Progenitor cell of endocrine pancreas (in vitro differentiated cells): ENCODE measurements around the gene MOGAT2. TPM values are rescaled to one million over a fixed set of nuclear protein-coding genes. Genes with fewer than 3 reads are reported as not detected.
A peak's percentile ranks its signal among the peaks of the same experiment; 100 is the strongest.

ENCODE experiments used
- DNase-seq: peaks from one replicate; pipeline ENCODE4 v3.0.0; 2021; ENCODE audit warnings: low spot score; ENCODE audit not compliant: unreplicated experiment
- H3K27ac Mint-ChIP-seq: 2 replicates; pipeline ENCODE4 v1.8.0; 2021; ENCODE audit warnings: mild to moderate bottlenecking, moderate library complexity, mixed read lengths
- H3K27me3 Mint-ChIP-seq: 2 replicates; pipeline ENCODE4 v1.8.0; 2021; ENCODE audit warnings: mixed read lengths
- H3K36me3 Mint-ChIP-seq: 2 replicates; pipeline ENCODE4 v1.8.0; 2022; ENCODE audit warnings: mixed read lengths; ENCODE audit not compliant: insufficient read depth
- H3K4me1 Mint-ChIP-seq: 2 replicates; pipeline ENCODE4 v1.8.0; 2021; ENCODE audit warnings: low read depth, mixed read lengths
- H3K4me3 Mint-ChIP-seq: 2 replicates; pipeline ENCODE4 v1.8.0; 2021; ENCODE audit warnings: low read depth, mild to moderate bottlenecking, moderate library complexity, mixed read lengths
- H3K9me3 Mint-ChIP-seq: 2 replicates; pipeline ENCODE4 v1.8.0; 2021; ENCODE audit warnings: low read depth, mixed read lengths
- CTCF ChIP-seq: fragments of 200-600 bp; sonication (generic); IDR thresholded peaks from one replicate; pipeline ENCODE4 v1.5.0; 2021; ENCODE audit warnings: antibody characterized with exemption, mild to moderate bottlenecking; ENCODE audit not compliant: unreplicated experiment
- long read RNA-seq: library from polyadenylated mRNA; unstranded; transcript quantifications from one replicate; pipeline ENCODE4 v2.0.0, GENCODE V29; 2020
- total RNA-seq: library from RNA; stranded (reverse); gene quantifications from 2 replicates; pipeline ENCODE4 v1.2.1, GENCODE V29; 2021

MOGAT2 gene
- total RNA-seq: not detected in 2 replicates
- long read RNA-seq: 0 reads

GRCh38 chr11:75717608-75718418, at the start of gene MOGAT2:
MOGAT2 (plus strand) TSS chr11:75717838; CDS start chr11:75717889, 51 bp downstream.
- peaks cover 6% of the 10 kb centered on the region for H3K4me1 Mint-ChIP-seq
- H3K27ac Mint-ChIP-seq: no peak within 1 kb of the TSS
- peaks cover 10% of the 10 kb centered on the region for H3K27me3 Mint-ChIP-seq
- H3K9me3 Mint-ChIP-seq: no peaks in the 10 kb centered on the region
- TF ChIP-seq CTCF: no peak
- no peak within 1 kb of the TSS for H3K4me3 Mint-ChIP-seq
- DNase-seq: no peak
- H3K36me3 Mint-ChIP-seq: no peaks in the 10 kb centered on the region

GRCh38 chr11:75668451-75669297, 49.0 kb upstream of the MOGAT2 start, which contains the start of gene MAP6:
MAP6 (minus strand) TSS chr11:75669038; CDS start chr11:75668369, 669 bp downstream.
- Mint-ChIP-seq H3K27ac (peak within 1 kb of the TSS; percentile 66), H3K36me3 (no peaks in the 10 kb centered on the region), H3K4me1 (peaks cover 4% of the 10 kb centered on the region), H3K27me3 (peaks cover 77% of the 10 kb centered on the region), H3K9me3 (no peaks in the 10 kb centered on the region), H3K4me3 (peak within 1 kb of the TSS; percentile 65)
- no peak for TF ChIP-seq CTCF
- DNase-seq: no peak

GRCh38 chr11:75673977-75674582, 43.6 kb upstream of the MOGAT2 start:
- no peak overlapping the region for H3K27ac Mint-ChIP-seq
- DNase-seq: no peak
- TF ChIP-seq CTCF: no peak
- peaks cover 4% of the 10 kb centered on the region for H3K9me3 Mint-ChIP-seq
- H3K27me3 Mint-ChIP-seq: peaks cover 63% of the 10 kb centered on the region
- no peaks in the 10 kb centered on the region for H3K36me3 Mint-ChIP-seq
- no peak overlapping the region for H3K4me3 Mint-ChIP-seq
- no peaks in the 10 kb centered on the region for H3K4me1 Mint-ChIP-seq

- H3K4me3 Mint-ChIP-seq: no peak overlapping the region
- no peaks in the 10 kb centered on the region for H3K36me3 Mint-ChIP-seq
Measured at GRCh38 chr11:75677275-75677674, 40.4 kb upstream of the MOGAT2 start.

More at GRCh38 chr11:75677275-75677674, 40.4 kb upstream of the MOGAT2 start:
- Mint-ChIP-seq H3K27ac (no peak overlapping the region), H3K9me3 (peaks cover 4% of the 10 kb centered on the region), H3K4me1 (no peaks in the 10 kb centered on the region), H3K27me3 (peaks cover 34% of the 10 kb centered on the region)
- no peak for TF ChIP-seq CTCF
- DNase-seq: no peak
